RWPE2 (cell line): ENCODE results near the gene PIH1D1.
A peak's percentile ranks its signal among the peaks of the same experiment; 100 is the strongest.

ENCODE experiments used
- ATAC-seq: fragments of 200-7000 bp; cut with Tn5 transposase; 3 replicates; pipeline ENCODE4 v1.9.1; 2021; ENCODE audit warnings: low read depth
- DNase-seq: peaks from one replicate; pipeline ENCODE4 v3.0.0-alpha.2; 2020; ENCODE audit warnings: low spot score
- H3K27ac ChIP-seq: fragments of 450-650 bp; 2 replicates; pipeline ENCODE4 v1.5.1; 2017; ENCODE audit warnings: mild to moderate bottlenecking; ENCODE audit not compliant: poor library complexity, severe bottlenecking
- H3K27me3 ChIP-seq: fragments of 250-450 bp; sonication (Bioruptor Pico); 2 replicates; pipeline ENCODE4 v1.5.1; 2021; ENCODE audit warnings: mild to moderate bottlenecking, moderate library complexity; ENCODE audit not compliant: insufficient read depth, poor library complexity, severe bottlenecking
- H3K36me3 ChIP-seq: fragments of 250-450 bp; sonication (Bioruptor Pico); 2 replicates; pipeline ENCODE4 v1.5.1; 2020; ENCODE audit warnings: low read depth, mild to moderate bottlenecking, moderate library complexity
- H3K4me1 ChIP-seq: fragments of 250-450 bp; sonication (Bioruptor Pico); 2 replicates; pipeline ENCODE4 v1.5.1; 2021; ENCODE audit warnings: mild to moderate bottlenecking, moderate library complexity; ENCODE audit not compliant: insufficient read depth, poor library complexity, severe bottlenecking
- H3K4me3 ChIP-seq: fragments of 250-450 bp; sonication (Bioruptor Pico); 2 replicates; pipeline ENCODE4 v1.5.1; 2021; ENCODE audit warnings: mild to moderate bottlenecking, moderate library complexity; ENCODE audit not compliant: severe bottlenecking
- H3K9me3 ChIP-seq: fragments of 250-450 bp; sonication (Bioruptor Pico); 2 replicates; pipeline ENCODE4 v1.5.1; 2021; ENCODE audit warnings: mild to moderate bottlenecking, moderate library complexity; ENCODE audit not compliant: severe bottlenecking
- CTCF ChIP-seq: fragments of 450-650 bp; IDR thresholded peaks from one replicate; pipeline ENCODE4 v1.5.1; 2017; ENCODE audit warnings: mild to moderate bottlenecking, moderate library complexity; ENCODE audit not compliant: poor library complexity, severe bottlenecking

The PIH1D1 gene

GRCh38 chr19:49451430-49452181 lies at the start of gene PIH1D1:
Gene PIH1D1 (minus strand): TSS chr19:49451814. CDS start chr19:49451574, 240 bp downstream.
- ATAC-seq, result peak; percentile 74
- H3K27ac ChIP-seq, result peak within 1 kb of the TSS; percentile 81
- TF ChIP-seq CTCF, result peak; percentile 3
- no peaks in the 10 kb centered on the region for H3K27me3 ChIP-seq
- peak within 1 kb of the TSS; percentile 76 for H3K4me3 ChIP-seq
- no peaks in the 10 kb centered on the region for H3K9me3 ChIP-seq
- DNase-seq, result peak; percentile 97
- peaks cover 28% of the 10 kb centered on the region for H3K36me3 ChIP-seq
- H3K4me1 ChIP-seq, result peaks cover 6% of the 10 kb centered on the region

- Histone ChIP-seq H3K36me3 (peaks cover 40% of the 10 kb centered on the region), H3K27ac (no peak overlapping the region), H3K4me1 (no peaks in the 10 kb centered on the region), H3K9me3 (no peaks in the 10 kb centered on the region), H3K27me3 (no peaks in the 10 kb centered on the region), H3K4me3 (no peak overlapping the region)
- ATAC-seq, result no peak
- DNase-seq, result no peak
- TF ChIP-seq CTCF, result no peak
Measured at GRCh38 chr19:49499030-49499670, 47.5 kb upstream of the PIH1D1 start.

GRCh38 chr19:49498475-49498874 lies 46.9 kb upstream of the PIH1D1 start:
- H3K27ac ChIP-seq, result peak overlapping the region; percentile 90
- no peak for TF ChIP-seq CTCF
- ATAC-seq (no peak), DNase-seq (no peak)
- H3K27me3 ChIP-seq, result no peaks in the 10 kb centered on the region
- H3K4me3 ChIP-seq, result no peak overlapping the region
- H3K4me1 ChIP-seq, result no peaks in the 10 kb centered on the region
- peaks cover 40% of the 10 kb centered on the region for H3K36me3 ChIP-seq
- H3K9me3 ChIP-seq, result no peaks in the 10 kb centered on the region

GRCh38 chr19:49497789-49498103 lies 46.1 kb upstream of the PIH1D1 start:
- ATAC-seq (no peak), DNase-seq (no peak)
- Histone ChIP-seq H3K4me1 (no peaks in the 10 kb centered on the region), H3K27ac (peak overlapping the region; percentile 90), H3K9me3 (no peaks in the 10 kb centered on the region), H3K4me3 (no peak overlapping the region), H3K27me3 (no peaks in the 10 kb centered on the region), H3K36me3 (peaks cover 46% of the 10 kb centered on the region)
- TF ChIP-seq CTCF, result no peak
